HEK293 (cell line): ENCODE results near the gene MAP4K5.

Experiments
- CTCF ChIA-PET: fragments of 350-600 bp; formaldehyde crosslinking; extraction: SDS; loops from one replicate; lab custom pipeline; 2021; ENCODE audit warnings: antibody characterized with exemption; lab: Yijun Ruan, JAX
- POLR2A ChIA-PET: fragments of 300-600 bp; formaldehyde crosslinking; extraction: SDS; loops from one replicate; lab custom pipeline; 2020; ENCODE audit warnings: antibody characterized with exemption, inconsistent platforms; lab: Yijun Ruan, JAX
- H3K27ac ChIP-seq: fragments of 200-500 bp; sonication (Bioruptor generic); 2 replicates; pipeline ENCODE4 v1.5.1; 2014; ENCODE audit warnings: low read depth, low read length, control low read depth, inconsistent platforms; ENCODE audit errors: extremely low read depth
- H3K36me3 ChIP-seq, 2 experiments: fragments of 200-500 bp in 1 of 2; sonication (Bioruptor generic) in 1 of 2; 1 replicate in 1 of 2; 2 replicates in 1 of 2; pipeline ENCODE4 v1.5.1; 2014 to 2017; ENCODE audit warnings: inconsistent platforms in 2 of 2, low read length in 2 of 2; ENCODE audit not compliant: control insufficient read depth in 2 of 2, insufficient read depth in 1 of 2
- H3K4me1 ChIP-seq: fragments of 200-500 bp; sonication (Bioruptor generic); 2 replicates; pipeline ENCODE4 v1.5.1; 2014; ENCODE audit warnings: mild to moderate bottlenecking, low read length, inconsistent platforms; ENCODE audit not compliant: control insufficient read depth, insufficient read depth
- H3K4me3 ChIP-seq: 2 replicates; pipeline ENCODE4 v1.5.1; 2011; ENCODE audit warnings: low read depth, mild to moderate bottlenecking, control low read depth, low read length, moderate library complexity
- H3K9me3 ChIP-seq: fragments of 200-500 bp; sonication (Bioruptor generic); 2 replicates; pipeline ENCODE4 v1.5.1; 2014; ENCODE audit warnings: low read depth, low read length, inconsistent platforms; ENCODE audit not compliant: control insufficient read depth, insufficient read depth
- ZNF157 ChIP-seq: fragments of 450-650 bp; formaldehyde crosslinking; IDR thresholded peaks from 2 replicates; pipeline ENCODE4 v1.5.1; 2016; ENCODE audit warnings: missing biosample characterization, missing genetic modification characterization
- ZNF221 ChIP-seq: fragments of 450-650 bp; formaldehyde crosslinking; IDR thresholded peaks from 2 replicates; pipeline ENCODE4 v1.5.1; 2017; ENCODE audit warnings: missing biosample characterization, missing genetic modification characterization, borderline replicate concordance
- ZNF350 ChIP-seq: fragments of 450-650 bp; formaldehyde crosslinking; IDR thresholded peaks from 2 replicates; pipeline ENCODE4 v1.5.0; 2017; ENCODE audit warnings: missing biosample characterization, mild to moderate bottlenecking, missing genetic modification characterization
- ZNF488 ChIP-seq: fragments of 450-650 bp; formaldehyde crosslinking; IDR thresholded peaks from 2 replicates; pipeline ENCODE4 v1.5.1; 2016; ENCODE audit warnings: missing biosample characterization, missing genetic modification characterization
- ZNF558 ChIP-seq: fragments of 450-650 bp; formaldehyde crosslinking; IDR thresholded peaks from 2 replicates; pipeline ENCODE4 v1.5.1; 2016; ENCODE audit warnings: missing biosample characterization, missing genetic modification characterization
- ZNF658 ChIP-seq: fragments of 450-650 bp; formaldehyde crosslinking; IDR thresholded peaks from 2 replicates; pipeline ENCODE4; 2016; ENCODE audit warnings: missing biosample characterization, missing genetic modification characterization
- ZNF660 ChIP-seq: fragments of 450-650 bp; IDR thresholded peaks from 2 replicates; pipeline ENCODE4 v1.5.1; 2018; ENCODE audit warnings: missing biosample characterization, mild to moderate bottlenecking, missing genetic modification characterization
- ZNF664 ChIP-seq: fragments of 450-650 bp; formaldehyde crosslinking; IDR thresholded peaks from 2 replicates; pipeline ENCODE4 v1.5.1; 2016; ENCODE audit warnings: missing biosample characterization, missing genetic modification characterization
- ZSCAN23 ChIP-seq: fragments of 450-650 bp; formaldehyde crosslinking; IDR thresholded peaks from 2 replicates; pipeline ENCODE4 v1.5.1; 2016; ENCODE audit warnings: missing biosample characterization, missing genetic modification characterization

The MAP4K5 gene

GRCh38 chr14:50371546-50371945 lies 160.8 kb downstream of the MAP4K5 start:
- Histone ChIP-seq H3K27ac (no peak overlapping the region), H3K36me3 (no peaks in the 10 kb centered on the region; a peak in 1 of 3 replicates), H3K4me1 (no peaks in the 10 kb centered on the region), H3K9me3 (no peaks in the 10 kb centered on the region), H3K4me3 (no peak overlapping the region)
- POLR2A ChIA-PET: no interaction called here
- CTCF ChIA-PET: no interaction called here
- TF ChIP-seq ZNF558 (tag by site-specific recombination) (no peak), ZNF660 (tag by site-specific recombination) (no peak), ZNF221 (no peak), ZNF658 (tag by site-specific recombination) (no peak), ZNF664 (no peak), ZNF488 (tag by site-specific recombination) (no peak), ZSCAN23 (tag by site-specific recombination) (no peak), ZNF157 (no peak), ZNF350 (no peak)
- TF ChIP-seq, all 188 proteins: peak for 0
